ENCODE data around the gene KBTBD4. TPM values are rescaled to one million over a fixed set of nuclear protein-coding genes. Genes with fewer than 3 reads are reported as not detected.

Gene KBTBD4
- total RNA-seq, 4 donors from 2014 or later, result 9.6 to 20.3 (median 18.3) TPM

DNA sequence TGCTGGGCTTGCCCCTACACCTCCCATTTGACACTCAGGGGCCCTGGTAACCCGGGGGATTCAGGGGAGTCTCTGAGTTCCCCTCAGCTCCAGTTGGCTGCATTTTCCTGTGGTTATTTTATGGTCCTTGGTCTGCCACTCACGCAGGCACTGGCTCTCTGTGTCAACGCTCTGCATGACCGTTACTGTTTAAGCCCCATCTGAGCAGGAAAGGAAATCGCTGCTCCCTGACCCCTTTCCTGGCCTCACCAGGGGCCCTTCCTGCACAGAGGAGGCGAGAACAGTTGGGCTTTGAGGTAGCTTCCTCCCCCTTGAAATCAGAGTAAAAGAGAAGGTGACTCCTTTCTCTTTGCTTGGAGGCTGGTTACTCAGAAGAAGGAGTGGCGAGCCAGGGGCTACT lies 13.0 kb upstream of the KBTBD4 start:
- no peak for TF ChIP-seq CTCF (IDR thresholded peaks at IDR 0.05; ENCODE audit: low read depth)

- TF ChIP-seq CTCF (IDR thresholded peaks at IDR 0.05; ENCODE audit: low read depth), result no peak
These were observed 11.4 kb upstream of the KBTBD4 start for GRCh38 chr11:47589977-47590861.

DNA sequence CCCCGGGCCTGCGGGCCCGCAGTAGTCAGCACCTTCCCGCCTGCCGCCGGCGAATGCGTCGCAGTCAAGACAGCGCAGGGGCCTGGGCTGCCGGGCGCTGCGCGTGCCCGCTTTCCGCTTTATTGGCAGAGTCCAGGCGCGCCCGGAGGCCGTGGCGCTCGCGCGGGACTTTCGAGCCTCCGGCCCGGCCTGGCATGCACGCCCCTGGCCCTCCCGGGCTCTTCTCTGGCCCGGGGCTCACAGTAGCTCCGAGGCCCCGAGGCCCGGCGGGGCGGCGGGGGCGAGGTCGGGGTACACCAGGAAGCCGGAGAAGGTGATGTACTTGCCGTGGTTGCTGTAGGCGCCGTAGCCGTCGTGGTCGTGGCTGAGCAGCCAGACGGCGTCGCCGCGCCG lies 10.8 kb upstream of the KBTBD4 start:
- no peak for TF ChIP-seq CTCF (IDR thresholded peaks at IDR 0.05; ENCODE audit: low read depth)

DNA sequence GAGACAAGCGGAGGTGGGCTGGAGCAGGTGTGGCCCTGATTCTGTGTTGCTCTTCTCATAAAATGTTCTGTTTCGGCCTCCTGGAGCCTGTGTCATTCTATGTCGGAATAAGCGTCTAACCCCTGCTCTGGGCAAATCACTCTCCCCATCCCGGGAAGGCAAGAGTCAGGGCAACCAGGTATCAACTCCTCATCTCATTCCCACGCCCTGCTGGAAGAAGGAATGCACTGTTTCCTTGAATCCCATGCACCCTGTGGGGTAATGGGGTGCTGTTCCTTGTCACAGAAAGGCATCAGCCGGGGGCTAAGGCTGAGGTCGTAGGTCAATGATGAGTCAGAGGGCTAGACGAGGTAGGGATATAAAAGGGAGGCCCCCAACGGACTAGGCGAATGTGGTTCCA lies 10.3 kb upstream of the KBTBD4 start:
- TF ChIP-seq CTCF (IDR thresholded peaks at IDR 0.05; ENCODE audit: low read depth), result no peak

- no peak for TF ChIP-seq CTCF (IDR thresholded peaks at IDR 0.05; ENCODE audit: low read depth)
These were observed 9.1 kb upstream of the KBTBD4 start for GRCh38 chr11:47587723-47588326.

DNA sequence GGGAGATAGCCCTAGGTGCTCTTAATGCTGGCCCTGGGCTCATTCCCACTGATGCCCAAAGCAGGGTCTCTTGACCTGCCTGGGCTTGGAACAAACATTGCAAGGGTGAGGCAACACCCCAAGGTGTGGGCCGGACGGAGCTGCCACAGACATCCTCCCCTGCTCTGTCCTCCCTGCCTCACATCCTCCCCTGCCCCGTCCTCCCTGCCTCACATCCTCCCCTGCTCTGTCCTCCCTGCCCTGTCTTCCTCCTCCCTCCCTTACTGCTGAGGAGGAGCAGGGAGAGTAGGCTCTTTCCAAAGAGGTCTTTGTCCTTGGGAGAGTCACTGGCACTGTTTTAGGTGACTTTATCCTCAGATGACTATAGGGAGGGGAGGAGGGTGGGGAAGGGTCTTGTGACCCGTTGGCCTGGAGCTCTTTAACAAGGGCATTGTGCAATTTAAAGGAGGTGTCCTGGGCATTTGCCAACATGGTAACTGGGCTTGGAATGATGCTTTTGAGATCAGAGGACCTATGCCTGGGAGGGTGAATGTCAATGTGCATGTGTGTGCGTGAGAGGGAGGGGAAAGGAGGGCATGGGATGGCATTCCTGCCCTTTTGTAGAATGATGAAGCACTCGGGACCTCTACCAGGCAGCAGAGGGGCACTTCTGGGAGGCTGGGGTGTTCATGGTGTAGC lies 8.4 kb upstream of the KBTBD4 start:
- no peak for TF ChIP-seq CTCF (IDR thresholded peaks at IDR 0.05; ENCODE audit: low read depth)

Measured in subcutaneous adipose tissue (tissue), 4 donors.